HepG2 (cell line): ENCODE data around the gene GPA33.

ENCODE experiments used
- ARID3A ChIP-seq: IDR thresholded peaks from 2 replicates; pipeline ENCODE4 v1.6.1; 2012; ENCODE audit warnings: low read depth, low read length, improper control_type of control experiment
- CTCF ChIP-seq: sonication (generic); formaldehyde crosslinking; IDR thresholded peaks from 2 replicates; pipeline ENCODE4 v1.5.0; 2020; ENCODE audit warnings: mild to moderate bottlenecking, missing genetic modification reagents, moderate library complexity
- MYC ChIP-seq: sonication (generic); formaldehyde crosslinking; IDR thresholded peaks from 2 replicates; pipeline ENCODE4 v1.9.0; 2021; ENCODE audit warnings: missing genetic modification reagents, borderline replicate concordance
- RERE ChIP-seq: IDR thresholded peaks from 2 replicates; pipeline ENCODE4 v1.6.1; 2016; ENCODE audit warnings: low read depth, missing genetic modification reagents, missing compliant biosample characterization
- REST ChIP-seq, 2 experiments: IDR thresholded peaks; 2 replicates each; pipeline ENCODE4 v1.6.1; 2011 to 2012; ENCODE audit warnings: low read length in 2 of 2, borderline replicate concordance in 1 of 2, low read depth in 1 of 2, mild to moderate bottlenecking in 1 of 2, moderate library complexity in 1 of 2
- SAP130 ChIP-seq: IDR thresholded peaks from 2 replicates; pipeline ENCODE4 v1.6.1; 2016; ENCODE audit warnings: low read depth
- ZBTB1 ChIP-seq: sonication (generic); formaldehyde crosslinking; IDR thresholded peaks from 2 replicates; pipeline ENCODE4 v1.4.0; 2020; ENCODE audit warnings: missing genetic modification reagents, borderline replicate concordance
- ZFP1 ChIP-seq: IDR thresholded peaks from 2 replicates; pipeline ENCODE4 v1.6.1; 2016
- ZNF510 ChIP-seq: sonication (generic); formaldehyde crosslinking; IDR thresholded peaks from 2 replicates; pipeline ENCODE4 v1.4.0; 2020; ENCODE audit warnings: low read depth, mild to moderate bottlenecking, missing genetic modification reagents
- ZNF570 ChIP-seq: sonication (generic); formaldehyde crosslinking; IDR thresholded peaks from 2 replicates; pipeline ENCODE4 v1.4.0; 2020; ENCODE audit warnings: mild to moderate bottlenecking, missing genetic modification reagents, borderline replicate concordance
- ZNF576 ChIP-seq: sonication (generic); formaldehyde crosslinking; IDR thresholded peaks from 2 replicates; pipeline ENCODE4 v1.4.0; 2020; ENCODE audit warnings: mild to moderate bottlenecking, missing genetic modification reagents
- ZNF678 ChIP-seq: sonication (generic); formaldehyde crosslinking; IDR thresholded peaks from 2 replicates; pipeline ENCODE4 v1.4.0; 2020; ENCODE audit warnings: mild to moderate bottlenecking, missing genetic modification reagents

DNA sequence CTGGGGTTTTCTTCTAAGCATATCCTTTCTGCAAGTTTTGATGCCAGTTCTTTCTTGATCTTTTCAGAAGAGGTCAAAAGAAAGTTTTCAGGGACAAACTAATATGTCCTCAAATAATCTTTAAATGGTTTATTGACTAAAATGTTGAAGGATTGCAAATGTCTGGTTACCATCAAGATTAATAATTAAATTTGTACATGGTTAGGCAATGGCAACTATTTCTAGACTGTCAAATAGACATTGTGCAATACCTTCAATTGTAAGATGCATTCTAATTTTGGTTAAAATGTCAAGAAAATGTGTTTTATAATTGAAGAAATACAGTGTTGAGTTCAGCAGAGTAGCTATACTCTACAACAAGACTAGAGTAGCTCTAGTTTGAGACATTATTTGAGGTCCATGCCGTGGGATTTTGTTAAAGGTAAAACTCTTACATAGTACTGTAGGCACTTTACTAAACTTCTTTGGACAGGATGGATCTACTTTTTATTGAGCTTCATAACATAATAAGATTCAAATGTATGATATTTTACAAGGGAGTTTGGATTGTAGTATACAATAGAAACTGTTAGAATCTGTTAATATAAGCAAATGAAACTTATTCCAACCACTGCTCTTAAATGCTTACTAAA is 78.5 kb downstream of the GPA33 start:
- no peak for TF ChIP-seq ZNF576 (CRISPR knock-in tag)
- TF ChIP-seq ARID3A = no peak
- no peak for TF ChIP-seq ZNF678 (CRISPR knock-in tag)
- TF ChIP-seq CTCF = no peak
- no peak for TF ChIP-seq REST (IDR thresholded peaks at IDR 0.05; ENCODE audit: borderline replicate concordance in 1 of 2, low read depth in 1 of 2, low read length in 2 of 2)
- TF ChIP-seq ZBTB1 (CRISPR knock-in tag) = no peak
- TF ChIP-seq ZNF510 (CRISPR knock-in tag) = no peak
- no peak for TF ChIP-seq ZNF570 (CRISPR knock-in tag)
- TF ChIP-seq MYC (CRISPR knock-in tag) = no peak
- TF ChIP-seq RERE = no peak
- no peak for TF ChIP-seq SAP130 (CRISPR knock-in tag)
- no peak for TF ChIP-seq ZFP1 (CRISPR knock-in tag)
